H1 (cell line): ENCODE results near the gene KCNH8. TPM values are rescaled to one million over a fixed set of nuclear protein-coding genes. Genes with fewer than 3 reads are reported as not detected.

ENCODE experiments used
- CTCF ChIA-PET: fragments of 300-600 bp; sonication (Branson Sonifier 250); formaldehyde crosslinking; loops from one replicate; lab custom pipeline; 2021; ENCODE audit not compliant: partially characterized antibody; lab: Charles Lee
- POLR2A ChIA-PET: fragments of 300-600 bp; sonication (Branson Sonifier 250); formaldehyde crosslinking; loops from one replicate; lab custom pipeline; 2021; ENCODE audit warnings: inconsistent platforms; ENCODE audit not compliant: partially characterized antibody; lab: Charles Lee
- DNase-seq, 2 experiments: peaks; one replicate each; pipeline versions ENCODE4 v3.0.0 to v3.0.0-alpha.2; 2010 to 2022; ENCODE audit warnings: low spot score in 2 of 2, low read depth in 1 of 2, mixed read lengths in 1 of 2
- FAIRE-seq: peaks from 2 replicates; lab custom pipeline; 2011; peaks lifted over from hg19 to GRCh38; lab: Jason Lieb, UNC
- H2AFZ ChIP-seq: 2 replicates; pipeline ENCODE4 v1.8.1; 2012; ENCODE audit warnings: low read length, inconsistent platforms
- H2AK5ac ChIP-seq: 2 replicates; pipeline ENCODE4 v1.6.1; 2013; ENCODE audit warnings: low read depth, low read length
- H2BK120ac ChIP-seq: replicated peaks from 2 replicates; pipeline ENCODE3; 2013; ENCODE audit warnings: low read depth, low read length, inconsistent platforms
- H2BK12ac ChIP-seq: 2 replicates; pipeline ENCODE4 v1.6.1; 2013; ENCODE audit warnings: low read depth, low read length
- H2BK15ac ChIP-seq: 2 replicates; pipeline ENCODE4 v1.6.1; 2013; ENCODE audit warnings: low read length
- H2BK20ac ChIP-seq: 2 replicates; pipeline ENCODE4 v1.6.1; 2013; ENCODE audit warnings: low read length
- H2BK5ac ChIP-seq: 2 replicates; pipeline ENCODE4 v1.6.1; 2013; ENCODE audit warnings: low read depth, low read length
- H3K14ac ChIP-seq: 2 replicates; pipeline ENCODE4 v1.6.1; 2013; ENCODE audit warnings: inconsistent platforms; ENCODE audit not compliant: insufficient read length
- H3K18ac ChIP-seq: 2 replicates; pipeline ENCODE4 v1.6.1; 2013; ENCODE audit warnings: low read length; ENCODE audit errors: extremely low read depth
- H3K23ac ChIP-seq: 2 replicates; pipeline ENCODE4 v1.6.1; 2013; ENCODE audit warnings: inconsistent platforms; ENCODE audit not compliant: insufficient read length
- H3K23me2 ChIP-seq: 2 replicates; pipeline ENCODE4 v1.6.1; 2013; ENCODE audit warnings: low read depth, low read length
- H3K27ac ChIP-seq: 2 replicates; pipeline ENCODE4 v1.6.1; 2011; ENCODE audit warnings: low read depth, low read length, inconsistent platforms
- H3K27me3 ChIP-seq, 4 experiments: replicated peaks in 1 of 4; 1 replicate in 1 of 4; 2 replicates in 3 of 4; pipeline versions ENCODE4 v1.6.1 to v1.8.1; 2011 to 2013; ENCODE audit warnings: low read length in 3 of 4, mild to moderate bottlenecking in 3 of 4, inconsistent platforms in 2 of 4, mixed read lengths in 2 of 4, moderate library complexity in 1 of 4; ENCODE audit not compliant: control insufficient read depth in 3 of 4, insufficient read depth in 3 of 4; ENCODE audit errors: extremely low read depth in 1 of 4
- H3K36me3 ChIP-seq, 4 experiments: 2 replicates each; pipeline versions ENCODE4 v1.6.1 to v1.8.1; 2011 to 2013; ENCODE audit warnings: mild to moderate bottlenecking in 4 of 4, low read length in 3 of 4, moderate library complexity in 2 of 4, control low read depth in 1 of 4, inconsistent platforms in 1 of 4; ENCODE audit not compliant: insufficient read depth in 4 of 4, control insufficient read depth in 2 of 4
- H3K4ac ChIP-seq: replicated peaks from 2 replicates; pipeline ENCODE3; 2013; ENCODE audit warnings: low read length, low read depth, mixed read lengths, inconsistent platforms; ENCODE audit not compliant: insufficient read length
- H3K4me1 ChIP-seq, 4 experiments: replicated peaks in 1 of 4; 1 replicate in 1 of 4; 2 replicates in 3 of 4; pipeline versions ENCODE4 v1.6.1 to v1.8.1; 2011 to 2013; ENCODE audit warnings: low read length in 3 of 4, inconsistent platforms in 2 of 4, mixed read lengths in 1 of 4; ENCODE audit not compliant: insufficient read depth in 4 of 4, control insufficient read depth in 3 of 4
- H3K4me2 ChIP-seq, 2 experiments: 2 replicates each; pipeline versions ENCODE4 v1.6.1 to v1.8.1; 2011 to 2013; ENCODE audit warnings: low read depth in 2 of 2, low read length in 2 of 2, control low read depth in 1 of 2, inconsistent platforms in 1 of 2, mild to moderate bottlenecking in 1 of 2; ENCODE audit not compliant: insufficient read depth in 1 of 2
- H3K4me3 ChIP-seq, 4 experiments: fragments of 200-600, 300-600 bp in 1 of 4; sonication (generic), shearing (Covaris generic), sonication (Bioruptor Twin) in 1 of 4; 2 replicates each; pipeline versions ENCODE4 v1.5.1 to v1.8.1; 2011 to 2016; ENCODE audit warnings: low read length in 4 of 4, low read depth in 3 of 4, control low read depth in 2 of 4, inconsistent platforms in 2 of 4, mild to moderate bottlenecking in 2 of 4, mixed read lengths in 1 of 4, moderate library complexity in 1 of 4; ENCODE audit not compliant: insufficient read depth in 2 of 4; ENCODE audit errors: extremely low read depth in 1 of 4
- H3K56ac ChIP-seq: replicated peaks from 2 replicates; pipeline ENCODE3; 2013; ENCODE audit warnings: low read depth, mild to moderate bottlenecking, mixed read lengths, low read length, inconsistent platforms; ENCODE audit not compliant: insufficient read length
- H3K79me1 ChIP-seq: 2 replicates; pipeline ENCODE4 v1.6.1; 2013; ENCODE audit warnings: low read depth, low read length, control low read depth
- H3K79me2 ChIP-seq, 2 experiments: 2 replicates each; pipeline versions ENCODE4 v1.6.1 to v1.8.1; 2012 to 2013; ENCODE audit warnings: low read length in 2 of 2, mild to moderate bottlenecking in 2 of 2, inconsistent platforms in 1 of 2; ENCODE audit not compliant: insufficient read depth in 2 of 2, control insufficient read depth in 1 of 2
- H3K9ac ChIP-seq, 4 experiments: replicated peaks in 1 of 4; 1 replicate in 1 of 4; 2 replicates in 3 of 4; pipeline versions ENCODE4 v1.6.1 to v1.8.1; 2011 to 2013; ENCODE audit warnings: low read depth in 3 of 4, low read length in 3 of 4, control low read depth in 2 of 4, mild to moderate bottlenecking in 2 of 4, moderate library complexity in 2 of 4, inconsistent platforms in 1 of 4; ENCODE audit errors: extremely low read depth in 1 of 4
- H3K9me3 ChIP-seq, 2 experiments: 2 replicates each; pipeline versions ENCODE4 v1.6.1 to v1.8.1; 2012 to 2013; ENCODE audit warnings: mild to moderate bottlenecking in 2 of 2, moderate library complexity in 2 of 2, control low read depth in 1 of 2, inconsistent platforms in 1 of 2, low read depth in 1 of 2, low read length in 1 of 2, mixed read lengths in 1 of 2; ENCODE audit not compliant: insufficient read depth in 2 of 2
- H4K20me1 ChIP-seq, 2 experiments: replicated peaks in 1 of 2; 2 replicates each; pipeline versions ENCODE3 to v1.8.1; 2011 to 2013; ENCODE audit warnings: inconsistent platforms in 2 of 2, low read length in 2 of 2, mild to moderate bottlenecking in 1 of 2; ENCODE audit not compliant: insufficient read depth in 2 of 2, control insufficient read depth in 1 of 2
- H4K5ac ChIP-seq: 2 replicates; pipeline ENCODE4 v1.6.1; 2013; ENCODE audit warnings: low read length, low read depth, mixed read lengths, inconsistent platforms; ENCODE audit not compliant: insufficient read length
- H4K8ac ChIP-seq: 2 replicates; pipeline ENCODE4 v1.8.0; 2013; ENCODE audit warnings: mild to moderate bottlenecking, moderate library complexity, low read length, inconsistent platforms; ENCODE audit not compliant: insufficient read depth; ENCODE audit errors: extremely low read depth
- H4K91ac ChIP-seq: replicated peaks from 2 replicates; pipeline ENCODE3; 2013; ENCODE audit warnings: low read length, mixed read lengths, inconsistent platforms; ENCODE audit not compliant: insufficient read length
- CBX5 ChIP-seq: fragments of 300-800, 300-1000 bp; sonication (generic); IDR thresholded peaks from 2 replicates; pipeline ENCODE4 v1.7.1; 2016; ENCODE audit warnings: antibody characterized with exemption, low read length, low read depth
- CREB1 ChIP-seq: IDR thresholded peaks from 2 replicates; pipeline ENCODE4 v1.6.1; 2012; ENCODE audit warnings: inconsistent platforms
- POU5F1 ChIP-seq: IDR thresholded peaks from 2 replicates; pipeline ENCODE4 v1.6.1; 2011; ENCODE audit warnings: low read depth, mild to moderate bottlenecking, low read length, moderate library complexity
- SIN3A ChIP-seq, 2 experiments: IDR thresholded peaks in 1 of 2; conservative IDR thresholded peaks in 1 of 2; 2 replicates each; pipeline ENCODE4 v1.6.1; 2011 to 2012; ENCODE audit warnings: low read length in 2 of 2, improper control_type of control experiment in 1 of 2, low read depth in 1 of 2, mild to moderate bottlenecking in 1 of 2
- WGBS, 2 experiments: shearing (Covaris generic) in 1 of 2; methylation state at CpG; one replicate each; pipeline versions ENCODE4 v1.1.6 to v1.1.7; 2013 to 2015; ENCODE audit warnings: low lambda C conversion rate in 2 of 2, mixed read lengths in 2 of 2, inconsistent platforms in 1 of 2, low coverage in 1 of 2, missing lambda C conversion rate in 1 of 2; ENCODE audit not compliant: insufficient replicate concordance in 2 of 2, insufficient coverage in 1 of 2, insufficient read length in 1 of 2; ENCODE audit errors: extremely low coverage in 1 of 2, missing lambda C conversion rate in 1 of 2; 5-methylcytosine and 5-hydroxymethylcytosine counted together
- polyA plus RNA-seq, 7 experiments: library from polyadenylated mRNA; depleted of rRNA in 3 of 7; stranded (reverse) in 5 of 7; unstranded in 2 of 7; fragments of >200 nt in 5 of 7; fragments of 200-250 nt in 2 of 7; gene quantifications; 1 replicate in 5 of 7; 2 replicates in 1 of 7; 4 replicates in 1 of 7; pipeline versions ENCODE4 v1.2.1 to v1.2.3, GENCODE V29; 2011 to 2013; ENCODE audit warnings: missing spikeins in 2 of 7, mixed read lengths in 2 of 7
- total RNA-seq: library from RNA; stranded (reverse); fragmentation: NEBNext Ultra II Directional; extraction: Animal tissue kit (Norgen Biotek cat#: 25700); gene quantifications from 2 replicates; pipeline ENCODE4 v1.2.1, GENCODE V29; 2021

KCNH8 gene
- total and polyA plus RNA-seq, 2 of the 8 experiments (the other 6 are each of a cell fraction or from before 2014, with no cell fraction given), result 2.2 to 2.4 TPM

DNA sequence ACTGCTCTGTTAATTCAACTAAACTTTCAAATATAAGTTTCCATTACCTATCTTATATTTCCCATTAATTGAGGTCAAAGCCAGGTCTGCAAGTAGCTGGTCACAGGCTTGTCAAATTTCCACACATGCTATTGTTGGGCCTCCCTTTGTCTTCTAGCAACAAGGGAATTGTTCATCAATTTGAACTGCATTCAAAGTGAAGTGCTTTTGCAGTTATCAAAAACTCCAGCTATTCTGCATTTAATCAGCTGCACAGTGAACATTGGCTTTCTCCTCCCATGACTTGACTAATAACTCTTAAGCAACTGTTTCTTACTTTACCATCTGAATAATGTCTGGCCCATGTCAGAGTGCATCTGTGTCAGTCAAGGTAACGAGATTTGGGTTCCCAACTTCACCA, 198.4 kb downstream of the KCNH8 start:
- H3K18ac ChIP-seq, result no peak overlapping the region
- H3K4me2 ChIP-seq, result no peak overlapping the region
- no peak overlapping the region for H2BK15ac ChIP-seq
- H3K23ac ChIP-seq, result no peak overlapping the region
- FAIRE-seq (no peak), DNase-seq (no peak)
- no peak overlapping the region for H3K4ac ChIP-seq
- H2BK120ac ChIP-seq, result no peak overlapping the region
- no peak overlapping the region for H2AK5ac ChIP-seq
- H2BK5ac ChIP-seq, result no peak overlapping the region
- 82% methylated on average over 1 of the region's 1 CpG; no CpG with 5 or more reads in 1 of the 2 experiments for WGBS, 2 experiments
- no peak overlapping the region for H3K27ac ChIP-seq
- no peaks in the 10 kb centered on the region for H3K27me3 ChIP-seq
- no peak overlapping the region for H4K91ac ChIP-seq
- no peaks in the 10 kb centered on the region for H3K23me2 ChIP-seq
- no peak overlapping the region for H4K8ac ChIP-seq
- no peaks in the 10 kb centered on the region for H4K20me1 ChIP-seq
- CTCF ChIA-PET, result interaction anchor here (1.1 to 5.2 kb wide), 5 partner anchors 23 to 519 kb away, joined by 3 to 40 read pairs (median 6); no protein-coding TSS in a partner anchor
- no peak overlapping the region for H3K56ac ChIP-seq
- no peak overlapping the region for H2BK20ac ChIP-seq
- H3K4me3 ChIP-seq, result no peak overlapping the region
- H2BK12ac ChIP-seq, result no peak overlapping the region
- no peak overlapping the region for H2AFZ ChIP-seq
- H3K9ac ChIP-seq, result no peak overlapping the region
- H3K9me3 ChIP-seq, result no peaks in the 10 kb centered on the region
- no peaks in the 10 kb centered on the region; a peak in 1 of 8 replicates for H3K36me3 ChIP-seq
- TF ChIP-seq SIN3A (conservative IDR thresholded peaks at IDR 0.05 in 1 of 2, IDR thresholded peaks at IDR 0.05 in 1 of 2; ENCODE audit: low read depth in 1 of 2, low read length in 2 of 2), result no peak
- TF ChIP-seq CBX5, result no peak
- no peak for TF ChIP-seq POU5F1
- no peak for TF ChIP-seq CREB1
- H4K5ac ChIP-seq, result no peak overlapping the region
- no peaks in the 10 kb centered on the region for H3K79me2 ChIP-seq
- H3K79me1 ChIP-seq, result no peaks in the 10 kb centered on the region
- no peak overlapping the region for H3K14ac ChIP-seq
- POLR2A ChIA-PET, result no interaction called here
- H3K4me1 ChIP-seq, result peaks cover 0 to 6% (median 0%) of the 10 kb centered on the region in 4 experiments; a peak in 1 of 7 replicates
